SK-N-SH treated with all-trans-retinoic acid at 6 μM for 48 hours (cell line): Measurements from ENCODE around the gene OR5AU1.

Source experiments
- ARNTL ChIP-seq: fragments of 450-650 bp; formaldehyde crosslinking; IDR thresholded peaks from 2 replicates; pipeline ENCODE4 v1.5.0; 2020; ENCODE audit warnings: low read depth, mild to moderate bottlenecking, moderate library complexity, borderline replicate concordance
- BACH2 ChIP-seq: fragments of 250-450 bp; sonication (Bioruptor Pico); IDR thresholded peaks from 2 replicates; pipeline ENCODE4 v1.9.0; 2021; ENCODE audit warnings: mild to moderate bottlenecking, borderline replicate concordance
- OSR1 ChIP-seq: fragments of 250-450 bp; sonication (Bioruptor Pico); IDR thresholded peaks from 2 replicates; pipeline ENCODE4 v1.8.0; 2022; ENCODE audit warnings: moderate library complexity, mild to moderate bottlenecking, inconsistent platforms
- RARB ChIP-seq: fragments of 250-450 bp; sonication (Bioruptor Pico); IDR thresholded peaks from 2 replicates; pipeline ENCODE4 v1.8.0; 2021; ENCODE audit warnings: mild to moderate bottlenecking, moderate library complexity
- SNAI2 ChIP-seq: fragments of 250-450 bp; sonication (Bioruptor Pico); IDR thresholded peaks from 2 replicates; pipeline ENCODE4 v1.5.0; 2020; ENCODE audit warnings: mild to moderate bottlenecking, moderate library complexity
- TOX ChIP-seq: fragments of 250-450 bp; sonication (Bioruptor Pico); IDR thresholded peaks from 2 replicates; pipeline ENCODE4 v1.8.0; 2021; ENCODE audit warnings: mild to moderate bottlenecking, moderate library complexity, borderline replicate concordance
- ZC3H10 ChIP-seq: fragments of 250-450 bp; sonication (Bioruptor Pico); IDR thresholded peaks from 2 replicates; pipeline ENCODE4 v1.5.1; 2021; ENCODE audit warnings: mild to moderate bottlenecking, moderate library complexity
- ZFP3 ChIP-seq: fragments of 250-450 bp; sonication (Bioruptor Pico); IDR thresholded peaks from 2 replicates; pipeline ENCODE4 v1.5.0; 2020; ENCODE audit warnings: mild to moderate bottlenecking, moderate library complexity
- TF ChIP-seq, protein P1 (sequence below): fragments of 250-450 bp; sonication (Bioruptor Pico); IDR thresholded peaks from 2 replicates; pipeline ENCODE4 v1.8.0; 2020; ENCODE audit warnings: mild to moderate bottlenecking, moderate library complexity, borderline replicate concordance

GRCh38 chr14:21202463-21203358 is 46.8 kb upstream of the OR5AU1 start:
- no peak for TF ChIP-seq RARB (CRISPR knock-in tag)
- TF ChIP-seq ZFP3 (CRISPR knock-in tag) = no peak
- TF ChIP-seq OSR1 (CRISPR knock-in tag) = no peak
- no peak for TF ChIP-seq SNAI2 (CRISPR knock-in tag)
- TF ChIP-seq ZC3H10 (CRISPR knock-in tag) = no peak
- TF ChIP-seq TOX (CRISPR knock-in tag) = no peak
- TF ChIP-seq BACH2 (CRISPR knock-in tag) = no peak
- TF ChIP-seq ARNTL (CRISPR knock-in tag) = no peak
- TF ChIP-seq, protein P1, sequence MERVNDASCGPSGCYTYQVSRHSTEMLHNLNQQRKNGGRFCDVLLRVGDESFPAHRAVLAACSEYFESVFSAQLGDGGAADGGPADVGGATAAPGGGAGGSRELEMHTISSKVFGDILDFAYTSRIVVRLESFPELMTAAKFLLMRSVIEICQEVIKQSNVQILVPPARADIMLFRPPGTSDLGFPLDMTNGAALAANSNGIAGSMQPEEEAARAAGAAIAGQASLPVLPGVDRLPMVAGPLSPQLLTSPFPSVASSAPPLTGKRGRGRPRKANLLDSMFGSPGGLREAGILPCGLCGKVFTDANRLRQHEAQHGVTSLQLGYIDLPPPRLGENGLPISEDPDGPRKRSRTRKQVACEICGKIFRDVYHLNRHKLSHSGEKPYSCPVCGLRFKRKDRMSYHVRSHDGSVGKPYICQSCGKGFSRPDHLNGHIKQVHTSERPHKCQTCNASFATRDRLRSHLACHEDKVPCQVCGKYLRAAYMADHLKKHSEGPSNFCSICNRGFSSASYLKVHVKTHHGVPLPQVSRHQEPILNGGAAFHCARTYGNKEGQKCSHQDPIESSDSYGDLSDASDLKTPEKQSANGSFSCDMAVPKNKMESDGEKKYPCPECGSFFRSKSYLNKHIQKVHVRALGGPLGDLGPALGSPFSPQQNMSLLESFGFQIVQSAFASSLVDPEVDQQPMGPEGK = no peak
